HepG2 (cell line): ENCODE measurements around the gene ARMC2. TPM values are rescaled to one million over a fixed set of nuclear protein-coding genes. Genes with fewer than 3 reads are reported as not detected.
A peak's percentile ranks its signal among the peaks of the same experiment; 100 is the strongest.

Experiments
- ATAC-seq: fragments of 200-7000 bp; cut with Tn5 transposase; 3 replicates; pipeline ENCODE4 v1.9.1; 2020; ENCODE audit warnings: mild to moderate bottlenecking, moderate library complexity
- BruUV-seq: library from RNA; stranded (reverse); fragments of 400-500 nt; replicated peaks from 2 replicates; lab custom pipeline; 2021; lab: Mats Ljungman, UMichigan
- CTCF ChIA-PET: fragments of 300-600 bp; formaldehyde crosslinking; extraction: SDS; loops from one replicate; lab custom pipeline; 2021; ENCODE audit warnings: low total read pairs, inconsistent platforms, low intra/inter-chr PET ratio; lab: Yijun Ruan, JAX
- POLR2A ChIA-PET: fragments of 350-600 bp; sonication (Branson Sonifier 250); formaldehyde crosslinking; loops from one replicate; lab custom pipeline; 2020; ENCODE audit warnings: antibody characterized with exemption, inconsistent platforms; lab: Yijun Ruan, JAX
- DNase-seq: peaks from one replicate; pipeline ENCODE4 v3.0.0-alpha.2; 2015; ENCODE audit warnings: low spot score
- FAIRE-seq: peaks from 3 replicates; lab custom pipeline; 2011; peaks lifted over from hg19 to GRCh38; lab: Jason Lieb, UNC
- H2AFZ ChIP-seq: one replicate; pipeline ENCODE4 v1.6.1; 2011; ENCODE audit warnings: low read length, inconsistent platforms
- H3K27ac ChIP-seq: fragments of 300-600 bp; 3 replicates; pipeline ENCODE4 v1.8.0; 2011; ENCODE audit warnings: mixed run types, mild to moderate bottlenecking, mixed read lengths, low read length, inconsistent platforms; ENCODE audit not compliant: insufficient read depth; ENCODE audit errors: extremely low read length
- H3K27me3 ChIP-seq, 2 experiments: fragments of 200-600 bp in 1 of 2; 2 replicates in 1 of 2; 3 replicates in 1 of 2; pipeline versions ENCODE4 v1.6.0 to v1.8.0; 2011; ENCODE audit warnings: low read length in 2 of 2, mild to moderate bottlenecking in 2 of 2, moderate library complexity in 2 of 2, inconsistent platforms in 1 of 2; ENCODE audit not compliant: insufficient read depth in 2 of 2, control insufficient read depth in 1 of 2
- H3K36me3 ChIP-seq, 2 experiments: fragments of 200-600 bp in 1 of 2; replicated peaks in 1 of 2; 2 replicates in 1 of 2; 3 replicates in 1 of 2; pipeline versions ENCODE4 v1.5.1 to v1.8.0; 2011; ENCODE audit warnings: low read length in 2 of 2, inconsistent platforms in 1 of 2; ENCODE audit not compliant: insufficient read depth in 2 of 2, control insufficient read depth in 1 of 2
- H3K4me1 ChIP-seq: 2 replicates; pipeline ENCODE4 v1.5.1; 2012; ENCODE audit warnings: low read length, inconsistent platforms; ENCODE audit not compliant: insufficient read depth
- H3K4me2 ChIP-seq: 2 replicates; pipeline ENCODE4 v1.6.0; 2011; ENCODE audit warnings: low read depth, low read length, inconsistent platforms
- H3K4me3 ChIP-seq, 3 experiments: fragments of 200-600 bp in 1 of 3; sonication (generic), shearing (Covaris generic) in 1 of 3; replicated peaks in 1 of 3; 2 replicates each; pipeline ENCODE4 v1.5.1; 2011 to 2016; ENCODE audit warnings: low read length in 3 of 3, inconsistent platforms in 2 of 3, low read depth in 2 of 3, mild to moderate bottlenecking in 2 of 3, control low read depth in 1 of 3, mixed read lengths in 1 of 3; ENCODE audit not compliant: insufficient read depth in 1 of 3
- H3K79me2 ChIP-seq: one replicate; pipeline ENCODE4 v1.6.1; 2011; ENCODE audit warnings: low read length, inconsistent platforms; ENCODE audit not compliant: insufficient read depth
- H3K9ac ChIP-seq: 2 replicates; pipeline ENCODE4 v1.6.0; 2011; ENCODE audit warnings: mild to moderate bottlenecking, low read depth, low read length, inconsistent platforms; ENCODE audit not compliant: insufficient read depth
- H3K9me3 ChIP-seq: 2 replicates; pipeline ENCODE4 v1.5.1; 2012; ENCODE audit warnings: mild to moderate bottlenecking, low read length
- H4K20me1 ChIP-seq: 2 replicates; pipeline ENCODE4 v1.6.0; 2011; ENCODE audit warnings: inconsistent platforms, mild to moderate bottlenecking, low read length, moderate library complexity; ENCODE audit not compliant: insufficient read depth
- HIC2 ChIP-seq: sonication (generic); formaldehyde crosslinking; IDR thresholded peaks from 2 replicates; pipeline ENCODE4 v1.9.0; 2022; ENCODE audit warnings: low read depth, missing genetic modification reagents
- KDM1A ChIP-seq: IDR thresholded peaks from 2 replicates; pipeline ENCODE4 v1.6.1; 2016; ENCODE audit warnings: missing compliant biosample characterization
- NFYB ChIP-seq: sonication (generic); formaldehyde crosslinking; IDR thresholded peaks from 2 replicates; pipeline ENCODE4 v1.4.0; 2020; ENCODE audit warnings: missing genetic modification reagents
- SMAD1 ChIP-seq: sonication (generic); formaldehyde crosslinking; IDR thresholded peaks from 2 replicates; pipeline ENCODE4 v1.4.0; 2020; ENCODE audit warnings: missing genetic modification reagents, low read depth, mild to moderate bottlenecking, borderline replicate concordance
- SMC3 ChIP-seq: IDR thresholded peaks from 2 replicates; pipeline ENCODE4 v1.6.1; 2011; ENCODE audit warnings: low read length, improper control_type of control experiment
- ZFX ChIP-seq: sonication (generic); formaldehyde crosslinking; IDR thresholded peaks from 2 replicates; pipeline ENCODE4 v1.4.0; 2020; ENCODE audit warnings: mild to moderate bottlenecking, low read depth, missing genetic modification reagents, moderate library complexity
- WGBS: methylation state at CpG from one replicate; pipeline ENCODE4 v1.1.6; 2017; ENCODE audit warnings: low lambda C conversion rate; 5-methylcytosine and 5-hydroxymethylcytosine counted together
- in situ Hi-C: cut with HindIII; loops from 2 replicates; pipeline ENCODE4 v1.10.0; 2017; ENCODE audit warnings: low pct_unique_long_range_greater_than_20kb; ENCODE audit not compliant: extremely low pct_ligation_motif_present
- intact Hi-C: fragments of 100-400 bp; cut with micrococcal nuclease; formaldehyde crosslinking; loops from one replicate; pipeline ENCODE4 v1.10.0; 2022; ENCODE audit not compliant: unreplicated experiment
- polyA plus RNA-seq, 8 experiments: library from polyadenylated mRNA; depleted of rRNA in 3 of 8; stranded (reverse) in 7 of 8; unstranded in 1 of 8; fragments of >200 nt; fragmentation: Illumina TruSeq in 4 of 8; extraction: Trizol in 4 of 8; gene quantifications; 2 replicates each; pipeline versions ENCODE4 v1.2.1 to v1.2.3, GENCODE V29; 2011 to 2016; ENCODE audit warnings: low read depth in 4 of 8, missing spikeins in 1 of 8, mixed read lengths in 1 of 8; ENCODE audit not compliant: insufficient read depth in 1 of 8
- total RNA-seq, 5 experiments: library from RNA; depleted of rRNA; stranded (reverse); fragments of >200 nt; fragmentation: Illumina TruSeq; extraction: Trizol; gene quantifications; 2 replicates each; pipeline ENCODE4 v1.2.3, GENCODE V29; 2016; ENCODE audit warnings: low read depth in 1 of 5
- TF ChIP-seq, protein P1 (sequence below): sonication (generic); formaldehyde crosslinking; IDR thresholded peaks from 2 replicates; pipeline ENCODE4 v1.4.0; 2020; ENCODE audit warnings: mild to moderate bottlenecking, low read depth, missing genetic modification reagents
- TF ChIP-seq, protein P2 (sequence below): IDR thresholded peaks from 2 replicates; pipeline ENCODE4 v1.6.1; 2016; ENCODE audit warnings: missing compliant biosample characterization, missing genetic modification reagents, borderline replicate concordance
- TF ChIP-seq, protein P3 (sequence below): sonication (generic); formaldehyde crosslinking; IDR thresholded peaks from 2 replicates; pipeline ENCODE4 v1.4.0; 2020; ENCODE audit warnings: missing genetic modification reagents, borderline replicate concordance

Gene ARMC2
- total and polyA plus RNA-seq, 2 of the 13 experiments (the other 11 are each of a cell fraction or from before 2014, with no cell fraction given) = 1.4 to 3.2 TPM

GRCh38 chr6:108838101-108838717 is 10.0 kb upstream of the ARMC2 start (continued):
- TF ChIP-seq NFYB (CRISPR knock-in tag) = no peak
- peak; percentile 35; the same call in 1 of the 2 replicates for TF ChIP-seq SMC3

DNA sequence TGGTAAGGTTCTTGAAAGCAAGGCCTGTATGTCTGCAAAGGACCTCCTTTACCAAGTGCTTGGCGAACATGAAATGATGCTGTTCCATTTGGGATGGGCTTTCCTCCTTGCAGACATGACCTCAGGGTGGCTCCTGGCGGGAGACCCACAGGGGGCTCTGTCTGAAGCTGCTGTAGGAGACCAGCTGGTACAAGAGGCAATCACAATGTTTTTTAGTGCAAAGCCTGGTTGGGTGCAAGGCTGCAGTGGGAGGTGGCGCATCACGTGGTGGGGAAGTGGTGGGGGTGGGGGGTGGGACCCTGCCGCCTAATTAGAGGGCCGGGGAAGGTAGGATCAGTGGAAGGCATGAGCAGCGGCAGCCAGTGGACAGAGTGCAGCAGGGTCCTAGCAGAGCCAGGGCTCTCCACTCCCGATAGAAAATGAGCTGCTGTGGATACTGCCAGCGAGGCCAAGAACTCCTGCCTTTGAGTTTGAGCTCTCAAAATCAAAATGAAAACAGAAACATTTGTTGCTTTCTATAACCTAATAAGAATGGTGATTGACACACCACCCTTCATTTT is 9.1 kb upstream of the ARMC2 start:
- no peaks in the 10 kb centered on the region for H3K36me3 ChIP-seq
- 3% methylated on average over 7 of the region's 9 CpGs for WGBS
- H3K4me1 ChIP-seq = peaks cover 9% of the 10 kb centered on the region; the same call in 1 of the 2 replicates
- in situ Hi-C loops (loop anchor here (5.0 kb wide), 1 partner anchor 297 kb away; no protein-coding TSS in a partner anchor), intact Hi-C loops (loop anchor here (5.0 kb wide), 2 partner anchors 57 to 282 kb away; no protein-coding TSS in a partner anchor)
- no TSS peak for BruUV-seq
- H4K20me1 ChIP-seq = no peaks in the 10 kb centered on the region
- POLR2A ChIA-PET = no interaction called here
- H3K9ac ChIP-seq = no peak overlapping the region
- TF ChIP-seq SMAD1 (CRISPR knock-in tag) (no peak), ZFX (CRISPR knock-in tag) (no peak), KDM1A (CRISPR knock-in tag) (no peak), HIC2 (CRISPR knock-in tag) (no peak)
- TF ChIP-seq, protein P1, sequence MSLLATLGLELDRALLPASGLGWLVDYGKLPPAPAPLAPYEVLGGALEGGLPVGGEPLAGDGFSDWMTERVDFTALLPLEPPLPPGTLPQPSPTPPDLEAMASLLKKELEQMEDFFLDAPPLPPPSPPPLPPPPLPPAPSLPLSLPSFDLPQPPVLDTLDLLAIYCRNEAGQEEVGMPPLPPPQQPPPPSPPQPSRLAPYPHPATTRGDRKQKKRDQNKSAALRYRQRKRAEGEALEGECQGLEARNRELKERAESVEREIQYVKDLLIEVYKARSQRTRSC = no peak
- TF ChIP-seq, protein P2, sequence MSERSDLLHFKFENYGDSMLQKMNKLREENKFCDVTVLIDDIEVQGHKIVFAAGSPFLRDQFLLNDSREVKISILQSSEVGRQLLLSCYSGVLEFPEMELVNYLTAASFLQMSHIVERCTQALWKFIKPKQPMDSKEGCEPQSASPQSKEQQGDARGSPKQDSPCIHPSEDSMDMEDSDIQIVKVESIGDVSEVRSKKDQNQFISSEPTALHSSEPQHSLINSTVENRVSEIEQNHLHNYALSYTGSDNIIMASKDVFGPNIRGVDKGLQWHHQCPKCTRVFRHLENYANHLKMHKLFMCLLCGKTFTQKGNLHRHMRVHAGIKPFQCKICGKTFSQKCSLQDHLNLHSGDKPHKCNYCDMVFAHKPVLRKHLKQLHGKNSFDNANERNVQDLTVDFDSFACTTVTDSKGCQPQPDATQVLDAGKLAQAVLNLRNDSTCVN (CRISPR knock-in tag) = no peak
- TF ChIP-seq, protein P3, sequence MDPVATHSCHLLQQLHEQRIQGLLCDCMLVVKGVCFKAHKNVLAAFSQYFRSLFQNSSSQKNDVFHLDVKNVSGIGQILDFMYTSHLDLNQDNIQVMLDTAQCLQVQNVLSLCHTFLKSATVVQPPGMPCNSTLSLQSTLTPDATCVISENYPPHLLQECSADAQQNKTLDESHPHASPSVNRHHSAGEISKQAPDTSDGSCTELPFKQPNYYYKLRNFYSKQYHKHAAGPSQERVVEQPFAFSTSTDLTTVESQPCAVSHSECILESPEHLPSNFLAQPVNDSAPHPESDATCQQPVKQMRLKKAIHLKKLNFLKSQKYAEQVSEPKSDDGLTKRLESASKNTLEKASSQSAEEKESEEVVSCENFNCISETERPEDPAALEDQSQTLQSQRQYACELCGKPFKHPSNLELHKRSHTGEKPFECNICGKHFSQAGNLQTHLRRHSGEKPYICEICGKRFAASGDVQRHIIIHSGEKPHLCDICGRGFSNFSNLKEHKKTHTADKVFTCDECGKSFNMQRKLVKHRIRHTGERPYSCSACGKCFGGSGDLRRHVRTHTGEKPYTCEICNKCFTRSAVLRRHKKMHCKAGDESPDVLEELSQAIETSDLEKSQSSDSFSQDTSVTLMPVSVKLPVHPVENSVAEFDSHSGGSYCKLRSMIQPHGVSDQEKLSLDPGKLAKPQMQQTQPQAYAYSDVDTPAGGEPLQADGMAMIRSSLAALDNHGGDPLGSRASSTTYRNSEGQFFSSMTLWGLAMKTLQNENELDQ (CRISPR knock-in tag) = no peak
- no peak overlapping the region for H3K4me3 ChIP-seq
- CTCF ChIA-PET = interaction anchor here (0.7 to 2.2 kb wide), 3 partner anchors 234 to 297 kb away, joined by 5 to 14 read pairs (median 5); no protein-coding TSS in a partner anchor
- H2AFZ ChIP-seq = no peak overlapping the region
- FAIRE-seq = no peak
- no peaks in the 10 kb centered on the region for H3K79me2 ChIP-seq
- H3K9me3 ChIP-seq = no peaks in the 10 kb centered on the region
- DNase-seq = no peak
- H3K27ac ChIP-seq = no peak overlapping the region
- peaks cover 2 to 29% of the 10 kb centered on the region in 2 experiments for H3K27me3 ChIP-seq
- ATAC-seq = peak; percentile 34
- H3K4me2 ChIP-seq = no peak overlapping the region
